HCT116 (cell line): ENCODE measurements around the gene EML1. TPM values are rescaled to one million over a fixed set of nuclear protein-coding genes. Genes with fewer than 3 reads are reported as not detected.

Experiments
- ATAC-seq: fragments of 200-7000 bp; cut with Tn5 transposase; 2 replicates; pipeline ENCODE4 v1.9.1; 2020; ENCODE audit warnings: mild to moderate bottlenecking, moderate library complexity
- BruUV-seq: library from RNA; stranded (reverse); fragments of 400-500 nt; replicated peaks from 2 replicates; lab custom pipeline; 2021; lab: Mats Ljungman, UMichigan
- CTCF ChIA-PET: fragments of 300-600 bp; sonication (Branson Sonifier 250); formaldehyde crosslinking; loops from one replicate; lab custom pipeline; 2021; ENCODE audit warnings: antibody characterized with exemption; lab: Charles Lee
- POLR2A ChIA-PET: fragments of 300-600, 350-600 bp; sonication (Branson Sonifier 250); formaldehyde crosslinking; loops from one replicate; lab custom pipeline; 2021; ENCODE audit warnings: antibody characterized with exemption; lab: Charles Lee
- RAD21 ChIA-PET, 2 experiments: fragments of 300-600 bp; sonication (Branson Sonifier 250); formaldehyde crosslinking; loops; one replicate each; lab custom pipeline; 2023; ENCODE audit warnings: low total read pairs in 2 of 2; ENCODE audit not compliant: uncharacterized antibody in 2 of 2, unreplicated experiment in 2 of 2, low non-redundant PET in 1 of 2; lab: Charles Lee
- DNase-seq: peaks from one replicate; pipeline ENCODE4 v3.0.0-alpha.2; 2010; ENCODE audit warnings: low read depth, low spot score
- H2AFZ ChIP-seq: fragments of 200-600 bp; shearing (Covaris generic), sonication (generic); 2 replicates; pipeline ENCODE4 v1.6.1; 2017; ENCODE audit warnings: low read depth, mixed run types, mixed read lengths, antibody characterized with exemption, low read length; ENCODE audit not compliant: poor library complexity, severe bottlenecking
- H3K27ac ChIP-seq: 2 replicates; pipeline ENCODE4 v1.5.1; 2012; ENCODE audit warnings: low read depth, low read length
- H3K27me3 ChIP-seq: fragments of 200-600 bp; sonication (generic); 2 replicates; pipeline ENCODE4 v1.6.1; 2016; ENCODE audit warnings: mixed run types, low read length, mixed read lengths; ENCODE audit not compliant: insufficient read depth
- H3K36me3 ChIP-seq, 2 experiments: fragments of 200-500 bp in 1 of 2; fragments of 200-600 bp in 1 of 2; sonication (Bioruptor generic) in 1 of 2; sonication (generic) in 1 of 2; 2 replicates each; pipeline versions ENCODE4 v1.5.1 to v1.6.1; 2014 to 2016; ENCODE audit warnings: low read length in 2 of 2, inconsistent platforms in 1 of 2, mixed read lengths in 1 of 2, mixed run types in 1 of 2; ENCODE audit not compliant: insufficient read depth in 2 of 2, control insufficient read depth in 1 of 2
- H3K4me1 ChIP-seq, 2 experiments: fragments of 200-600 bp in 1 of 2; sonication (generic) in 1 of 2; 2 replicates each; pipeline versions ENCODE4 v1.5.1 to v1.6.1; 2012 to 2017; ENCODE audit warnings: low read length in 2 of 2, inconsistent platforms in 1 of 2, mild to moderate bottlenecking in 1 of 2, mixed read lengths in 1 of 2, mixed run types in 1 of 2, moderate library complexity in 1 of 2; ENCODE audit not compliant: insufficient read depth in 2 of 2, control insufficient read depth in 1 of 2
- H3K4me2 ChIP-seq: fragments of 200-600 bp; sonication (generic); 2 replicates; pipeline ENCODE4 v1.6.1; 2017; ENCODE audit warnings: mixed run types, low read length, mixed read lengths
- H3K4me3 ChIP-seq, 2 experiments: fragments of 200-600 bp in 1 of 2; sonication (generic) in 1 of 2; replicated peaks in 1 of 2; 2 replicates each; pipeline ENCODE4 v1.5.1; 2011 to 2016; ENCODE audit warnings: low read length in 2 of 2, control low read depth in 1 of 2, low read depth in 1 of 2, mild to moderate bottlenecking in 1 of 2, mixed read lengths in 1 of 2, mixed run types in 1 of 2
- H3K79me2 ChIP-seq: fragments of 200-600 bp; sonication (generic); 2 replicates; pipeline ENCODE4 v1.6.1; 2017; ENCODE audit warnings: mild to moderate bottlenecking, mixed run types, low read length, moderate library complexity, mixed read lengths; ENCODE audit not compliant: insufficient read depth
- H3K9ac ChIP-seq: fragments of 200-600 bp; sonication (generic); 2 replicates; pipeline ENCODE4 v1.6.1; 2016; ENCODE audit warnings: low read length, mixed read lengths
- H3K9me2 ChIP-seq: fragments of 200-600 bp; sonication (generic), shearing (Covaris generic); 2 replicates; pipeline ENCODE4 v1.6.1; 2017; ENCODE audit warnings: mixed run types, mild to moderate bottlenecking, moderate library complexity; ENCODE audit not compliant: insufficient read depth
- H3K9me3 ChIP-seq, 2 experiments: fragments of 200-500 bp in 1 of 2; fragments of 200-600 bp in 1 of 2; sonication (Bioruptor generic) in 1 of 2; sonication (generic) in 1 of 2; 2 replicates each; pipeline ENCODE4 v1.6.1; 2014 to 2017; ENCODE audit warnings: low read length in 2 of 2, mixed read lengths in 2 of 2, inconsistent platforms in 1 of 2, low read depth in 1 of 2, mild to moderate bottlenecking in 1 of 2, mixed run types in 1 of 2, moderate library complexity in 1 of 2; ENCODE audit not compliant: control insufficient read depth in 1 of 2, insufficient read depth in 1 of 2
- H4K20me1 ChIP-seq: fragments of 200-600 bp; sonication (generic), shearing (Covaris generic); 2 replicates; pipeline ENCODE4 v1.6.1; 2017; ENCODE audit warnings: mixed run types, mild to moderate bottlenecking, moderate library complexity; ENCODE audit not compliant: insufficient read depth
- CBX3 ChIP-seq: IDR thresholded peaks from 2 replicates; pipeline ENCODE4 v1.6.1; 2012; ENCODE audit warnings: low read depth
- EGR1 ChIP-seq: IDR thresholded peaks from 2 replicates; pipeline ENCODE4 v1.6.1; 2012; ENCODE audit warnings: low read depth
- ELF1 ChIP-seq: IDR thresholded peaks from 2 replicates; pipeline ENCODE4 v1.6.1; 2012; ENCODE audit warnings: low read depth, borderline replicate concordance
- EZH2phosphoT487 ChIP-seq: fragments of 200-600 bp; IDR thresholded peaks from 2 replicates; pipeline ENCODE4 v1.6.1; 2018; ENCODE audit warnings: antibody characterized with exemption, borderline replicate concordance
- FOSL1 ChIP-seq: IDR thresholded peaks from 2 replicates; pipeline ENCODE4 v1.6.1; 2012; ENCODE audit warnings: low read depth
- JUND ChIP-seq: IDR thresholded peaks from 2 replicates; pipeline ENCODE4 v1.6.1; 2012
- MAX ChIP-seq: IDR thresholded peaks from 2 replicates; pipeline ENCODE4 v1.6.1; 2012
- POLR2A ChIP-seq: IDR thresholded peaks from 2 replicates; pipeline ENCODE4 v1.7.0; 2011; ENCODE audit warnings: borderline replicate concordance; ENCODE audit not compliant: insufficient read depth, insufficient read length; ENCODE audit errors: extremely low read depth
- POLR2AphosphoS5 ChIP-seq: IDR thresholded peaks from 2 replicates; pipeline ENCODE4 v1.6.1; 2011; ENCODE audit warnings: mild to moderate bottlenecking, low read depth, low read length, moderate library complexity
- RAD21 ChIP-seq: IDR thresholded peaks from 2 replicates; pipeline ENCODE4 v1.6.1; 2012; ENCODE audit warnings: low read depth, mild to moderate bottlenecking
- SIN3A ChIP-seq: IDR thresholded peaks from 2 replicates; pipeline ENCODE4 v1.6.1; 2012; ENCODE audit warnings: low read depth
- SP1 ChIP-seq: IDR thresholded peaks from 2 replicates; pipeline ENCODE4 v1.6.1; 2012; ENCODE audit warnings: low read depth
- TCF7L2 ChIP-seq: IDR thresholded peaks from 2 replicates; pipeline ENCODE4 v1.7.0; 2011; ENCODE audit warnings: borderline replicate concordance, inconsistent platforms; ENCODE audit not compliant: insufficient read depth, insufficient read length; ENCODE audit errors: extremely low read depth
- ZFX ChIP-seq: fragments of 450-650 bp; IDR thresholded peaks from 2 replicates; pipeline ENCODE4 v1.6.1; 2017
- intact Hi-C: fragments of 100-400 bp; cut with micrococcal nuclease; formaldehyde crosslinking; loops from 2 replicates; pipeline ENCODE4 v1.10.0; 2022
- total RNA-seq: library from RNA; stranded (reverse); gene quantifications from one replicate; pipeline ENCODE4 v1.2.1, GENCODE V29; 2021; ENCODE audit not compliant: unreplicated experiment
- TF ChIP-seq, protein P1 (sequence below), 3 experiments: fragments of 200-600 bp in 1 of 3; sonication (generic) in 1 of 3; IDR thresholded peaks in 2 of 3; conservative IDR thresholded peaks in 1 of 3; 2 replicates each; pipeline ENCODE4 v1.5.1; 2012 to 2017; ENCODE audit warnings: low read depth in 2 of 3, low read length in 2 of 3, antibody characterized with exemption in 1 of 3, borderline replicate concordance in 1 of 3, control low read depth in 1 of 3, mild to moderate bottlenecking in 1 of 3, mixed read lengths in 1 of 3, mixed run types in 1 of 3, moderate library complexity in 1 of 3; ENCODE audit not compliant: insufficient read depth in 1 of 3
- TF ChIP-seq, protein P2 (sequence below): IDR thresholded peaks from 2 replicates; pipeline ENCODE4 v1.6.1; 2012

Gene EML1
- total RNA-seq, 1 experiment from 2014 or later, result 7.4 TPM

DNA sequence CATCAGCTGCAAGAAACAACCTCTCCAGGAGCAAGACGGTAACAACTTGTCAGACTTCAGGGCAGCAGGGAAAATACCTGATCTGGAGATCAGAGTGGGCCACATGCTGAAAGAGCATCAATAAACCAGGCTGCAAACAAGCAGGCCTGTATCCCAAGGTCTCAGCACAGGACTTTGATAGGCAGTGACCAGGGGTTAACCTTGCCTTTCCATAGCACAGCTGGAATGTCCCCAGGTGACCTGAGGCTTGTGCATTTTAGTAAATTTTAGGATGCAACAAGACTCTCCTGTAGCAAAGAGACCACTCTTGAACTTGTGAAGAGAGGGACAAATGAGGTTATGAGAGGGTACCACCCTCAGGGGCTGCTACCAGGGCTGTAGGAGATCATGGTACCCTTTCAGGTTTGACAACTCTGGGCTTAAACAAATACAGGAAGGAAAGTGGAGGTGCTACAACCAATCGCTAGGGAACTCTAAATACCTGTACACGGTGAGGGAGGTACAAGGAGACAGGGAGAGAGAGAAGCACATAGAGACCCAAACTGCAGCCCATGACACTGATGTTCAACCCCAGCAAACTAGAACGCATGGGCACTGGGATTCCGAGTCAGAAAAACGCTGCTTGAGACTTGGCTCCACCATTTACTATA is 176.6 kb downstream of the EML1 start:
- RAD21 ChIA-PET, result no interaction called here

DNA sequence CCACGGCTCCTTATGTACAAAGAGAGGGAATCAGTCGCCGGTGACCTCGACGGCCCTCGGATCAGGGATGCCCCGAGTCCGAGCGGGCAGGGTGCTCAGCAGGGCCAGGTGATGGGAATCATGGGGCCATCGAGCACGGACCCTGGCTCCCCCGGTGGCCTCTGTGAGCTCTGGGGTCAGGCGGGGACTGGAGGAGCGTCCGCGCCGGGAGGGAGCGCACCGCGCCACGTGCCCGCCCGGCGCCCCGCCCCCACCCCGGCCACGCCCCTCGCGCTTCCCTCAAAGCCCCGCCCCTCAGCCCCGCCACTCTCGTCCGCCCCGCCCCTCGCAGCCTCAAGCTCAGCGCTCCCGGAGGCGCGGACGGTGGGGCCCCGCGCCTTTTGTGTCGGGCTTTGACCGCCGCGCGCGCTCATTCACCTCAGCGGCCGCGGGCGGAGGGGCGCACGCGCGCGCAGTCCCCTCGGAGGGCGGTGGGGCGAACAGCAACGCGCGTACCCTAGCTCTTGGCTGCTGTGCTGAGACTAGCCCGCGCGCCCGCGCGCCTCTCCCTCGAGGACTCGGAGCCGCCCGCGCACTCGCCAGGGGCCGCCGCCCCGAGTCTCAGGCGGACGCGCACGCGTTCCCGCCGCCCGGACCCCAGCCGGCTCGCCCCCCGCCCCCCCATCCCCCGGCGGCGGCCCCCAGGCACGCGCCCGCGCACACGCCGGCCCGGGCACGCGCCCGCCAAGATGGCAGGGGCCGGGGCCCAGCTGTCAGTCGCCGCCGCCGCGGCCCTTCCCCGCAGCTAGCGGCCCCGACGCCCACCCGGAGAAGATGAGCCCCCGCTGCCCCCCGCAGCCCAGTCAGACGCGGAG is 178.1 kb downstream of the EML1 start:
- Histone ChIP-seq H3K79me2 (0 out of 2 replicates have a peak, but pooled peaks cover 12% of the 10 kb centered on the region), H3K4me2 (peak overlapping the region; percentile 60), H4K20me1 (no peaks in the 10 kb centered on the region), H3K9me3 (peaks cover 0 to 5% of the 10 kb centered on the region in 2 experiments; a peak in 1 of 4 replicates), H2AFZ (no peak overlapping the region), H3K27me3 (no peaks in the 10 kb centered on the region), H3K9me2 (no peaks in the 10 kb centered on the region), H3K27ac (peak overlapping the region; percentile 39; the same call in 1 of the 2 replicates), H3K4me3 (peak overlapping the region; percentile 46), H3K9ac (peak overlapping the region; percentile 33; the same call in 1 of the 2 replicates), H3K36me3 (no peaks in the 10 kb centered on the region), H3K4me1 (peaks cover 0 to 4% of the 10 kb centered on the region in 2 experiments; a peak in 1 of 4 replicates)
- ATAC-seq (peak; percentile 90), DNase-seq (peak; percentile 21)
- CTCF ChIA-PET, result interaction anchor here (0.6 kb wide), 1 partner anchor 288 kb away, joined by 3 read pairs; the partner anchor contains the start of gene CYP46A1
- BruUV-seq, result no TSS peak
- POLR2A ChIA-PET, result no interaction called here
- TF ChIP-seq POLR2AphosphoS5 (peak; percentile 18; the same call in 1 of the 2 replicates), EGR1 (no peak), EZH2phosphoT487 (no peak), TCF7L2 (no peak), POLR2A (no peak), ZFX (no peak), SIN3A (no peak), MAX (peak; percentile 72), RAD21 (no peak)
- TF ChIP-seq, protein P1, sequence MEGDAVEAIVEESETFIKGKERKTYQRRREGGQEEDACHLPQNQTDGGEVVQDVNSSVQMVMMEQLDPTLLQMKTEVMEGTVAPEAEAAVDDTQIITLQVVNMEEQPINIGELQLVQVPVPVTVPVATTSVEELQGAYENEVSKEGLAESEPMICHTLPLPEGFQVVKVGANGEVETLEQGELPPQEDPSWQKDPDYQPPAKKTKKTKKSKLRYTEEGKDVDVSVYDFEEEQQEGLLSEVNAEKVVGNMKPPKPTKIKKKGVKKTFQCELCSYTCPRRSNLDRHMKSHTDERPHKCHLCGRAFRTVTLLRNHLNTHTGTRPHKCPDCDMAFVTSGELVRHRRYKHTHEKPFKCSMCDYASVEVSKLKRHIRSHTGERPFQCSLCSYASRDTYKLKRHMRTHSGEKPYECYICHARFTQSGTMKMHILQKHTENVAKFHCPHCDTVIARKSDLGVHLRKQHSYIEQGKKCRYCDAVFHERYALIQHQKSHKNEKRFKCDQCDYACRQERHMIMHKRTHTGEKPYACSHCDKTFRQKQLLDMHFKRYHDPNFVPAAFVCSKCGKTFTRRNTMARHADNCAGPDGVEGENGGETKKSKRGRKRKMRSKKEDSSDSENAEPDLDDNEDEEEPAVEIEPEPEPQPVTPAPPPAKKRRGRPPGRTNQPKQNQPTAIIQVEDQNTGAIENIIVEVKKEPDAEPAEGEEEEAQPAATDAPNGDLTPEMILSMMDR (IDR thresholded peaks at IDR 0.05 in 2 of 3, conservative IDR thresholded peaks at IDR 0.05 in 1 of 3; ENCODE audit: borderline replicate concordance in 1 of 3, insufficient read depth in 1 of 3, low read depth in 2 of 3, low read length in 2 of 3), result no peak
- intact Hi-C loops, result no loop called here
- RAD21 ChIA-PET, result interaction anchor here in 1 of 2 experiments (0.6 kb wide), 1 partner anchor 41 kb away, joined by 3 read pairs; no protein-coding TSS in a partner anchor

More for the DNA sequence above, 176.6 kb downstream of the EML1 start:
- Histone ChIP-seq H3K36me3 (no peaks in the 10 kb centered on the region), H3K79me2 (0 out of 2 replicates have a peak, but pooled peaks cover 6% of the 10 kb centered on the region), H4K20me1 (no peaks in the 10 kb centered on the region), H3K4me3 (no peak overlapping the region), H3K27ac (no peak overlapping the region), H3K9me2 (no peaks in the 10 kb centered on the region), H3K27me3 (no peaks in the 10 kb centered on the region), H3K4me1 (peaks cover 0 to 4% of the 10 kb centered on the region in 2 experiments; a peak in 1 of 4 replicates), H2AFZ (no peak overlapping the region), H3K4me2 (no peak overlapping the region), H3K9me3 (no peaks in the 10 kb centered on the region), H3K9ac (no peak overlapping the region)
- intact Hi-C loops, result no loop called here
- CTCF ChIA-PET, result no interaction called here
- POLR2A ChIA-PET, result interaction anchor here (0.8 kb wide), 1 partner anchor 12 kb away, joined by 3 read pairs; no protein-coding TSS in a partner anchor
- no peak for ATAC-seq
- DNase-seq, result no peak
- TF ChIP-seq ZFX, result no peak
- no peak for TF ChIP-seq TCF7L2
- TF ChIP-seq SP1, result no peak
- TF ChIP-seq FOSL1, result no peak
- TF ChIP-seq JUND, result no peak
- TF ChIP-seq, protein P2, sequence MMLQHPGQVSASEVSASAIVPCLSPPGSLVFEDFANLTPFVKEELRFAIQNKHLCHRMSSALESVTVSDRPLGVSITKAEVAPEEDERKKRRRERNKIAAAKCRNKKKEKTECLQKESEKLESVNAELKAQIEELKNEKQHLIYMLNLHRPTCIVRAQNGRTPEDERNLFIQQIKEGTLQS, result no peak
- TF ChIP-seq CBX3, result no peak
- no peak for TF ChIP-seq ELF1
- BruUV-seq, result no TSS peak
